Astrocyte (in vitro differentiated cells and primary cell): ENCODE results near the gene NTM.

Experiments used
- EZH2 ChIP-seq: IDR thresholded peaks from 2 replicates; pipeline ENCODE4 v1.6.1; 2012; ENCODE audit warnings: mild to moderate bottlenecking, low read length, inconsistent platforms; ENCODE audit not compliant: insufficient read depth
- TF ChIP-seq, protein P1 (sequence below): IDR thresholded peaks from 2 replicates; pipeline ENCODE4 v1.5.1; 2011; ENCODE audit warnings: low read depth, mild to moderate bottlenecking, inconsistent platforms, low read length, moderate library complexity; ENCODE audit not compliant: insufficient read depth

GRCh38 chr11:131762346-131763110 is 392.1 kb downstream of the NTM start:
- TF ChIP-seq, protein P1, sequence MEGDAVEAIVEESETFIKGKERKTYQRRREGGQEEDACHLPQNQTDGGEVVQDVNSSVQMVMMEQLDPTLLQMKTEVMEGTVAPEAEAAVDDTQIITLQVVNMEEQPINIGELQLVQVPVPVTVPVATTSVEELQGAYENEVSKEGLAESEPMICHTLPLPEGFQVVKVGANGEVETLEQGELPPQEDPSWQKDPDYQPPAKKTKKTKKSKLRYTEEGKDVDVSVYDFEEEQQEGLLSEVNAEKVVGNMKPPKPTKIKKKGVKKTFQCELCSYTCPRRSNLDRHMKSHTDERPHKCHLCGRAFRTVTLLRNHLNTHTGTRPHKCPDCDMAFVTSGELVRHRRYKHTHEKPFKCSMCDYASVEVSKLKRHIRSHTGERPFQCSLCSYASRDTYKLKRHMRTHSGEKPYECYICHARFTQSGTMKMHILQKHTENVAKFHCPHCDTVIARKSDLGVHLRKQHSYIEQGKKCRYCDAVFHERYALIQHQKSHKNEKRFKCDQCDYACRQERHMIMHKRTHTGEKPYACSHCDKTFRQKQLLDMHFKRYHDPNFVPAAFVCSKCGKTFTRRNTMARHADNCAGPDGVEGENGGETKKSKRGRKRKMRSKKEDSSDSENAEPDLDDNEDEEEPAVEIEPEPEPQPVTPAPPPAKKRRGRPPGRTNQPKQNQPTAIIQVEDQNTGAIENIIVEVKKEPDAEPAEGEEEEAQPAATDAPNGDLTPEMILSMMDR: no peak
- TF ChIP-seq EZH2: no peak
